HepG2 (cell line): ENCODE measurements around the gene CFAP61. TPM values are rescaled to one million over a fixed set of nuclear protein-coding genes. Genes with fewer than 3 reads are reported as not detected.

Experiments used
- DMTF1 ChIP-seq: sonication (generic); formaldehyde crosslinking; IDR thresholded peaks from 2 replicates; pipeline ENCODE4 v1.4.0; 2020; ENCODE audit warnings: mild to moderate bottlenecking, missing genetic modification reagents
- DPF2 ChIP-seq: sonication (generic); formaldehyde crosslinking; IDR thresholded peaks from 2 replicates; pipeline ENCODE4 v1.4.0; 2020; ENCODE audit warnings: mild to moderate bottlenecking, low read depth, missing genetic modification reagents, borderline replicate concordance
- FOXP4 ChIP-seq: sonication (generic); formaldehyde crosslinking; IDR thresholded peaks from 2 replicates; pipeline ENCODE4 v1.4.0; 2020; ENCODE audit warnings: missing genetic modification reagents
- GZF1 ChIP-seq: sonication (generic); formaldehyde crosslinking; IDR thresholded peaks from 2 replicates; pipeline ENCODE4 v1.5.1; 2020; ENCODE audit warnings: mild to moderate bottlenecking, missing genetic modification reagents
- MAX ChIP-seq: IDR thresholded peaks from 2 replicates; pipeline ENCODE4 v1.6.1; 2012; ENCODE audit warnings: inconsistent platforms
- MEF2D ChIP-seq: sonication (generic); formaldehyde crosslinking; IDR thresholded peaks from 2 replicates; pipeline ENCODE4 v1.5.1; 2020; ENCODE audit warnings: mild to moderate bottlenecking, missing genetic modification reagents
- PBX2 ChIP-seq: IDR thresholded peaks from 2 replicates; pipeline ENCODE4 v1.6.1; 2016; ENCODE audit warnings: control low read depth
- RXRB ChIP-seq: IDR thresholded peaks from 2 replicates; pipeline ENCODE4 v1.6.1; 2016; ENCODE audit warnings: borderline replicate concordance, missing genetic modification reagents, missing compliant biosample characterization
- SCMH1 ChIP-seq: sonication (generic); formaldehyde crosslinking; IDR thresholded peaks from 2 replicates; pipeline ENCODE4 v1.9.0; 2021; ENCODE audit warnings: missing genetic modification reagents, mild to moderate bottlenecking, borderline replicate concordance
- TOPORS ChIP-seq: sonication (generic); formaldehyde crosslinking; IDR thresholded peaks from 2 replicates; pipeline ENCODE4 v1.8.0; 2023; ENCODE audit warnings: mild to moderate bottlenecking, missing genetic modification reagents
- ZBTB25 ChIP-seq: IDR thresholded peaks from 2 replicates; pipeline ENCODE4 v1.6.1; 2018; ENCODE audit warnings: missing genetic modification reagents
- ZBTB43 ChIP-seq: sonication (generic); formaldehyde crosslinking; conservative IDR thresholded peaks from 2 replicates; pipeline ENCODE4 v1.4.0; 2020; ENCODE audit warnings: missing genetic modification reagents
- ZNF124 ChIP-seq: sonication (generic); formaldehyde crosslinking; IDR thresholded peaks from 2 replicates; pipeline ENCODE4 v1.4.0; 2020; ENCODE audit warnings: missing genetic modification reagents
- ZNF224 ChIP-seq: sonication (generic); formaldehyde crosslinking; IDR thresholded peaks from 2 replicates; pipeline ENCODE4 v1.5.0; 2020; ENCODE audit warnings: mild to moderate bottlenecking, missing genetic modification reagents
- ZNF282 ChIP-seq: fragments of 450-650 bp; IDR thresholded peaks from 2 replicates; pipeline ENCODE4 v1.6.1; 2018; ENCODE audit not compliant: partially characterized antibody
- ZNF512 ChIP-seq: sonication (generic); formaldehyde crosslinking; IDR thresholded peaks from 2 replicates; pipeline ENCODE4 v1.4.0; 2020; ENCODE audit warnings: mild to moderate bottlenecking, missing genetic modification reagents
- ZNF558 ChIP-seq: sonication (generic); formaldehyde crosslinking; IDR thresholded peaks from 2 replicates; pipeline ENCODE4 v1.9.0; 2022; ENCODE audit warnings: mild to moderate bottlenecking, missing genetic modification reagents, borderline replicate concordance
- ZNF614 ChIP-seq: IDR thresholded peaks from 2 replicates; pipeline ENCODE4 v1.6.1; 2018; ENCODE audit warnings: missing biosample characterization, missing genetic modification reagents, inconsistent platforms, borderline replicate concordance
- polyA plus RNA-seq, 8 experiments: library from polyadenylated mRNA; depleted of rRNA in 3 of 8; stranded (reverse) in 7 of 8; unstranded in 1 of 8; fragments of >200 nt; fragmentation: Illumina TruSeq in 4 of 8; extraction: Trizol in 4 of 8; gene quantifications; 2 replicates each; pipeline versions ENCODE4 v1.2.1 to v1.2.3, GENCODE V29; 2011 to 2016; ENCODE audit warnings: low read depth in 4 of 8, missing spikeins in 1 of 8, mixed read lengths in 1 of 8; ENCODE audit not compliant: insufficient read depth in 1 of 8
- total RNA-seq, 5 experiments: library from RNA; depleted of rRNA; stranded (reverse); fragments of >200 nt; fragmentation: Illumina TruSeq; extraction: Trizol; gene quantifications; 2 replicates each; pipeline ENCODE4 v1.2.3, GENCODE V29; 2016; ENCODE audit warnings: low read depth in 1 of 5

The CFAP61 gene
- total and polyA plus RNA-seq, 2 of the 13 experiments (the other 11 are each of a cell fraction or from before 2014, with no cell fraction given) = 0.27 TPM; not detected in 1

GRCh38 chr20:20196610-20197009 is 144.3 kb downstream of the CFAP61 start (continued):
- no peak for TF ChIP-seq DMTF1
- 0 out of 2 replicates have a peak, but pooled peaks have one; percentile 36 for TF ChIP-seq GZF1
- no peak for TF ChIP-seq MEF2D (CRISPR knock-in tag)
- no peak for TF ChIP-seq SCMH1 (CRISPR knock-in tag)
- TF ChIP-seq TOPORS = no peak
- TF ChIP-seq ZNF558 (CRISPR knock-in tag) = no peak
- TF ChIP-seq ZNF124 (CRISPR knock-in tag) = peak; percentile 56; the same call in 1 of the 2 replicates
- peak; percentile 94; the same call in 1 of the 2 replicates for TF ChIP-seq ZBTB43 (CRISPR knock-in tag)
- no peak for TF ChIP-seq ZNF512 (CRISPR knock-in tag)
- peak; percentile 48; the same call in 1 of the 2 replicates for TF ChIP-seq DPF2 (CRISPR knock-in tag)
- TF ChIP-seq MAX = peak; percentile 14; the same call in 1 of the 2 replicates
- peak; percentile 52; the same call in 1 of the 2 replicates for TF ChIP-seq RXRB (CRISPR knock-in tag)
- no peak for TF ChIP-seq PBX2
- peak; percentile 79 for TF ChIP-seq FOXP4
- no peak for TF ChIP-seq ZBTB25
- TF ChIP-seq ZNF614 (CRISPR knock-in tag) = peak; percentile 83; the same call in 1 of the 2 replicates
- TF ChIP-seq ZNF282 = no peak
- no peak for TF ChIP-seq ZNF224
